Thyroid gland (tissue), 4 donors: ENCODE data around the gene TBC1D1.

Experiments
- POLR2A ChIP-seq, 2 donors: fragments of 450-650 bp; IDR thresholded peaks; one replicate each; pipeline ENCODE4 v1.6.1; 2017; ENCODE audit warnings: antibody characterized with exemption in 2 of 2, mild to moderate bottlenecking in 2 of 2, moderate library complexity in 1 of 2
- TF ChIP-seq, protein P1 (sequence below), 6 experiments: fragments of 200-600 bp in 3 of 6; fragments of 450-650 bp in 3 of 6; sonication (generic) in 3 of 6; IDR thresholded peaks; one replicate each; pipeline ENCODE4 v1.5.1; 2016 to 2019; ENCODE audit warnings: antibody characterized with exemption in 6 of 6, mild to moderate bottlenecking in 2 of 6, inconsistent platforms in 1 of 6, moderate library complexity in 1 of 6

DNA sequence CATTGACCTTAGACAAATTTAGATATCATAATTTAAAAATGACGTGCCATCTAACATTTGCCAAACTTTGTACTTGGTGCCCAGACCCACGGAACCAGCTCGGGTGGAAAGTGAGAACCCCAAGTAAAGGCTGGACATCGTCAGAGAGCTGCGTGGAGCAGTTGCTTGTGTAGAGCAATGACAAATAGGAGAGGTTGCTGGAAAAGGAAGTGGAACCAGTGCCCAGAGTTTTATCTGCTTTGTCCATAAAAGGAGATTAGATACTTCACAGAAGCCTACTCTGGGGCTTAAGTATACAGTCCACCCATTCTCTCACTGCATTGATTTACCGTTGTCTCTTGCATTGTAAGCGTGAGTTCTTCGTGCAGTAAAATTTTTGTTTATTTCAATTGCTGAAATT lies 5.4 kb upstream of the TBC1D1 start:
- TF ChIP-seq, protein P1, sequence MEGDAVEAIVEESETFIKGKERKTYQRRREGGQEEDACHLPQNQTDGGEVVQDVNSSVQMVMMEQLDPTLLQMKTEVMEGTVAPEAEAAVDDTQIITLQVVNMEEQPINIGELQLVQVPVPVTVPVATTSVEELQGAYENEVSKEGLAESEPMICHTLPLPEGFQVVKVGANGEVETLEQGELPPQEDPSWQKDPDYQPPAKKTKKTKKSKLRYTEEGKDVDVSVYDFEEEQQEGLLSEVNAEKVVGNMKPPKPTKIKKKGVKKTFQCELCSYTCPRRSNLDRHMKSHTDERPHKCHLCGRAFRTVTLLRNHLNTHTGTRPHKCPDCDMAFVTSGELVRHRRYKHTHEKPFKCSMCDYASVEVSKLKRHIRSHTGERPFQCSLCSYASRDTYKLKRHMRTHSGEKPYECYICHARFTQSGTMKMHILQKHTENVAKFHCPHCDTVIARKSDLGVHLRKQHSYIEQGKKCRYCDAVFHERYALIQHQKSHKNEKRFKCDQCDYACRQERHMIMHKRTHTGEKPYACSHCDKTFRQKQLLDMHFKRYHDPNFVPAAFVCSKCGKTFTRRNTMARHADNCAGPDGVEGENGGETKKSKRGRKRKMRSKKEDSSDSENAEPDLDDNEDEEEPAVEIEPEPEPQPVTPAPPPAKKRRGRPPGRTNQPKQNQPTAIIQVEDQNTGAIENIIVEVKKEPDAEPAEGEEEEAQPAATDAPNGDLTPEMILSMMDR (IDR thresholded peaks at IDR 0.05): no peak
- peak in 1 of 2 donors; percentile 33 for TF ChIP-seq POLR2A (IDR thresholded peaks at IDR 0.05)
